Renal pelvis (tissue), 4 donors: ENCODE data around the gene CHPF2. TPM values are rescaled to one million over a fixed set of nuclear protein-coding genes. Genes with fewer than 3 reads are reported as not detected.

Experiments
- DNase-seq: peaks from one replicate; pipeline ENCODE4 v3.0.0-alpha.2; 2013
- polyA plus RNA-seq, 3 donors: library from polyadenylated mRNA; unstranded; fragments of 120-200 nt; gene quantifications; one replicate each; pipeline ENCODE4 v1.2.1, GENCODE V29; 2013; ENCODE audit not compliant: insufficient read length in 3 of 3

CHPF2 gene
- polyA plus RNA-seq, 3 donors, result 22.0 to 29.6 (median 28.4) TPM

DNA sequence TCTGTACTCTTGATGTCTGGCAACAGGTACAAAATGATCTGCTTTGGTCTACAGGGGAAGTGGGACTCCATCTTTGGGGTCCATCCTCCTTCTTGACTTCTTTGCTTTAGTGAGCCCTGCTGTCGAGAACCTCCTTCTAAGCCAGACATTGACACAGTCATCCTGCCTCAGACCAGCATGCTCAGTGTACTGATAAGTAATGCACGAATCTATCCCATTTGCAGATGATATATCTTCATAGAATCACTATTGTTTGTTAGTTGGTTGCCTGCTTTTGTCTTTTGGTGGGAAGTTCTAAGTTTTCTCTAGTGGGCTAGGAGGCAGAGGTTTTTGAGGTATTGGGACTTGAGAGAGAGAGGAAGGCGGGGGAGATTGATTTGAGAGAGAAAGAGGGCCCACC is 30.9 kb upstream of the CHPF2 start:
- no peak for DNase-seq

- no peak for DNase-seq
Observed at GRCh38 chr7:151201751-151202150, 30.5 kb upstream of the CHPF2 start.

DNA sequence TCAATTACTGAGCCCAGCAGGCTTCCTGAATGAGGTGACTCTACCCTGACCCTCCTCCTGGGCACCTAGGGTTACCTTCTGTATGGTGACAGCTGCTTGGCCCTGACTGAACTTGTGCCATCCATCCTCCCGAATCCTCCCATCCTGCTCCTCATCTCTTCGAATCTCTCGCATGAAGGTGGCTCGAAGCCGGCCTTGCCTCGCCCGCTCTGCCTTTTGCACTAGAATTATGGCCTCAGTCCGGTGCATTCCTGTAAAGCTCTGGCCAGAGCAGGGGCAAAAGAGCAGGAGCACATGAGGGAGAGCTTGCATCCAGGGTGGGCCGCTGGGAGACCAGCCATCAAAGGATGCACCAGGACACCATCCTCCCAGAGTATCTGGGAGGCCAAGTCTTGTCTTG is 29.4 kb upstream of the CHPF2 start:
- no peak for DNase-seq

GRCh38 chr7:151204383-151205032 is 27.8 kb upstream of the CHPF2 start:
- no peak for DNase-seq

DNA sequence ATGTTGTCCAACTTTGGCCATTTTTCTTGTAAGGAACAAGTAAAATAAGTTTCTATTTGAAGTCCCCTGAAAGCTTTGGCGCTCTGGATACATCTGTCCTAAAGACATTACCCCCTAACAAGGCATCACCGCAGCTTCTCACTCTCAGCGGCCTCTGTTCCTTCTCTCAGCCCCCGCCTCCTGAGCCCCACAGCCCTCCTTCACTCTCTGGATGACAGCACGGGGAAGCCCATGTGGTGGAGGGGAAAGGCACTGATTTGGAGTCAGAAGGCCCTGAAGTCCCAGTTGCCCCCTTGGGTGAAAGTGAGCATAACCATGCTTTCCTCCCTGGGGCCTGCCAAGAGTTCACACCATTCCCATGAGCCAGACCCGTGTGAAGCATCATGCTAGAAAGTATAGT is 26.6 kb upstream of the CHPF2 start:
- DNase-seq, result no peak

DNA sequence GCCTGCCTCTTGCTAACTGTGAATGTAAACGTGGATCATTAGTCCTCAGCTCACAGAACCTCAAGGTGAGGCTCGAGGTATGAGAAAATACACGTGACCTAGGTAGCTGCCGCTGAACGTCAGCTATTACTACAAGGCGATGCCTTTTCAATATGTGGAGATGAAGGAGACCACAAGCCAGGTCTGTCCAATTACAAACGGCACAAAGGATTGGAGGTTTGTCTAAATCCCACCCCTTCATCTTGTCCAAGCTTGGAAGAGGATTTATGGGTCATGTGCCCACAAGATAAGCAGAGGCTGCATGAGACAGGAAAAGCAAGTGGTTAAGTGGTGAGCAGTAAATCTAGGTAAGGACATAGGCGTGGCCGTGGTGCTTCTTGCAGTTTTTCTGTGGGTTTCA is 25.4 kb upstream of the CHPF2 start:
- DNase-seq, result no peak

GRCh38 chr7:151207315-151207714 is 25.0 kb upstream of the CHPF2 start:
- no peak for DNase-seq

GRCh38 chr7:151207804-151208203 is 24.5 kb upstream of the CHPF2 start:
- DNase-seq, result no peak

DNA sequence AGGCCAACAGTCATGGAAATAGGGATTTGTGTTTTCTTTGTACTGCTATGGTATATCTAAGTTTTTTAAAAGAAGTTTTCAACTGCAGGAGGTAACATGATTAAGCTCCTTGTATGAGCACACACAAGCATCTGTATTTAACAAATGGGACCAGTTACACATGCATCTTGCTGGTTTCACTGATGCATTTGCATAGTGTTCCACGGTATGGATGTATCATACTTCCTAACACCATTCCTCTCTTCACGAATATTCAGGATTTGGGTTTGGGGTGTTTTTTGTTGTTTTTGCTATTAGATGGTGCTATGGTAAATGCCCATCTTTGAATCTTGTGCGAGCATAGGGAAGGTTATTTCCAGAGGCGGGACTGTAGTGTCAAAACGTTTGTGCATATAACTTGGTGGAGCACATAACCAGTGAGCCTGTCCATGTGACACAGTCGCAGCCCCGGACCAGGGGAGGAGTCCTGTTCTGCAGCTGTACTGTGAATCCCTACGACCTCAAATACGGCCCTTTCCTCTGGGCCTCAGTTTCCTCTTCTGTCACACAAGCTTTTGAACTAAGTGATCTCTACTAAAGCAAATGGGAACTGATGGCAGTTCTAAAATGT is 23.9 kb upstream of the CHPF2 start:
- DNase-seq, result no peak

DNA sequence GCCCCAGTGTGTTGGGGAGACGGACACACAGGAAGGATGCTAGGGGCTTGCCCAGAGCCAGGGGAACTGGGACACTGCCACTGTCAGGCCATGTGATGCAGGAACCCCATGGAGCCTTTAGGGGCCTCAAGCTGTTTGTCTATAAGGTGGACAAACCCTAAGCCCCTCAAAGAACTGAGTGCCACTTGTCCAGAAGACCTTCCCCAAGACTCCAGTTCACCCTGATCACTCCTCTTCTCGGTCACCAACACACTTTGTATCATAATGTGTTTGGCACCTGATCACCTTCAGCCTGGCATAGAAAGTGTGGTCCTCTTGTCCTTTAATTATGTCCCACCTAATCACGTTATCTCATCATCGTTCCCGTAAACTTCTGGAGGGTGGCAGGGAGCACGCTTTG is 22.7 kb upstream of the CHPF2 start:
- DNase-seq, result no peak

DNA sequence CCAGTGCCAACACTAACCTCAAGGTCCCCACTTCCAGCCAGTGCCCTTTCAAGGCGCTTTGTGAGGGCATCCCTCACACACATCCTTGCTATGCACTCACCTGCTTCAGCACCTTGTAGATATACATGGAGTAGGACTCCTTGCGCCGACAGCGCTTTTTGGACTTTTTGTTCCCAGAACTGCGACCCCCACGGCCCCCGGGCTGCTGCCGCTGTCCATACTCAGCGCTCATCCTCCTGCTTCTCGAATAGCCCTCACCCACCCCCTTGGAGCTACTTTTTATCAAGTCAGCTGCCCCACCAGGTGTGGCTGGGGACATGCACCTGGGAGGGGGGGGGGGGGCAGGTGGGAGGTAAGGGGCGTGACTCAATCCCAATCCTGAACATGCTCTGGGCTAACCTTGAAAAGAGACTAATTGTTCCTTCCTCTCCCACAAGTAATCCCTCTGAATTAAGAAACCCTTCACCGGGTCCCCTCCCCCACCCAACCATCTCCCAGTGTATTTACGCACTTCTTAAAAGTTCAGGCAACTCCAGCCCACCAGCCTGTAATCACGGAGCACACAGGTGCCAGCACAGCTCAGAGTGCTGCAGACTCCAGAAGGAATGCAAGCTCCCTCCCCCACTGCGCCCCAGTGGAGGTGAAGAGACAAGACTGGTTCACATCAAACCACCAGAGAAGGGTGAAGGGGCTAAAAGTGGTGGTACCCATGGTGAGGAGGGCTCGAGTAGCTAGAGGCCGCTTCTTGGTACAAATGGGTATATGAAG is 22.0 kb upstream of the CHPF2 start, which contains the start of gene H2BK1:
Gene H2BK1 (minus strand): TSS at position 402 of the 768 bp plus-strand sequence. CDS start 170 bp downstream, at position 232.
- DNase-seq, result no peak

GRCh38 chr7:151211155-151211772 is 21.0 kb upstream of the CHPF2 start:
- no peak for DNase-seq

DNA sequence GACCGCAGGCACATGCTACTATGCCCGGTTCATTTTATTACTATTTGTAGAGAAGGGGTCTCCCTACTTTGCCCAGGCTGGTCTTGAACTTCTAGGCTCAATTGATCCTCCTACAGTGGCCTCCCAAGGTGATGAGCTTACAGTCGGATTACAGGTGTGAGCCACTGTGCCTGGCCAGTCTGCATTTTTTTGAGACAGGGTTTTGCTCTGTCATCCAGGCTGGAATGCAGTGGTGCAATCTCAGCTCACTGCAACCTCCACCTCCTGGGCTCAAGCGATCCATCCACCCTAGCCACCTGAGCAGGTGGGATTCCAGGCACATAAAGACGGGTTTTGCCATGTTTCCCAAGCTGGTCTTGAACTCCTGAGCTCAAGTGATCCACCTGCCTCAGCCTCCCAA is 19.7 kb upstream of the CHPF2 start:
- no peak for DNase-seq

DNA sequence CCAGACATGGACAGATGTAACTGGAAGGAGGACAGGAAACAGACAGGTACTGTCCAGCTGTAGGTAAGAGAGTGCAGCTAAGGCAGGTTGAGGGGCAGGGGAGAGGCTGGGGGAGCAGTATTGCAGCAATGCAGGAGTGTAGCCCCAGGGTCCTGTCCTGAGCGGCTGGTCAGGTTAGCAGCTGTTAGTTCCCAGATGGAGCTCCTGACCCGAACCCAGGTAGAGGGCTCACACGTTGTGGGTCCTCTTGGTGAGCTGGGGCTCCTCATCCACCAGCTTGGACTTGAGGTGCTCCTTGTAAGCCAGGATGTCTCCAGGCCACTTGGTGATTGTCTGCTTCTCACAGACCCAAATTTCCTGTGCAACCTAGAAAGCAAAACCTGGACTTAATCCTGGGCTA is 18.5 kb upstream of the CHPF2 start:
- no peak for DNase-seq

DNA sequence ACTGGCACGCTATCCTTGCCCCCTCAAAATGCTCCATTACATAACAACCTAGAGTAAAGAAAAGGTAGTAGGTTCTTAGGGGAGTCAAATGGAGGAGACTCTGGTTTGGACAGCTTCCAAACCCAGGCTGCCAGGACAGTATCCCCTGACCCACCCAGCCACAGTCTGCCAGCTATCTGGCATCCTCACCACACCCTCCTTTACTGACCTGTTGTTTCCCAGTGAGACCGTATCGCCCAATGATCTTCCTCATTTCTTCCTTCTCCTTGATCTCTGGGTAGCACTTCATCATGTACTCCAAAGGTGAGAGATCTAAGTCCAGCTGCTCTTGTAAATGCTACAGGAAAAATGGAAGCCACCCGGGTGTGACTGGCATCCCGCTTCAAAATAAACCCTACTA is 16.9 kb upstream of the CHPF2 start:
- DNase-seq, result no peak

DNA sequence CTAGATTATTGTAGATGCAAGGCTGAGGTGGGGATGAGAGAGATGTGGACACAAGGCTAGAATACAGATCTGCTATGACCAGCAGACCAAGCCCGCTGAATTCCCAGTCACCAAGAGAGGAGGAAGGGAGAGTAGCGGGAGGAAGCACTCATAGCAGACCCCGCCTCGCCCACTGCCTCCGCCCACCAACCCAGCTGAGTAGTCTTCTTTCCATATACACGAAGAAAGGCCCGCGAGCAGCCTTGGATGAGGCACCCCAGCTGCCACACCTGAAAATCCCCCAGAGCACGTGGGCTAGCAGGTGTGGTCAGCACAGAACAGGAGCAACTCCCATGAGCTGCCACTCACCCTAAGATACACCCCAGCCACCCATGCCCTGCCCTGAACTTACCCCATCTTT is 14.1 kb upstream of the CHPF2 start:
- DNase-seq, result no peak

DNA sequence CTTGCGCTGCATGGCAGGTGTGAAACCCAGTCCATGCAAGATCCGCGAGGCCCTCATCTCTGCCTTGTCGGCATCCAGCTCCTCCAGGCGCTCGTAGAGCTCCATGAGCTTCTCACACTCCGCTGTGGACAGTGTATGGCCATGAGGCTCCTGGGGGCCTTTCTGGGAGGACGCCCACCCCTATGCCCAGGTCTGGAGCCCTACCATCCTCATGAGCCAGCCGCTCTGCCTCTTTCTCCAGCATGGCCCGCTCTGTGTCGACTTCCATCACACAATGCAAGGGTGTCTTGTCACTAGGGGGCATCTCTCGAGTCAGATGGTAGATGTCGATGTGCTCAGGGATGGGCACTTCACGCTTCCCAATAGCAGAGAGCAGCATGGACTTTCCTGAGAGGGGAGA is 8.6 kb upstream of the CHPF2 start:
- no peak for DNase-seq

GRCh38 chr7:151225948-151226510 is 6.3 kb upstream of the CHPF2 start:
- no peak for DNase-seq

DNA sequence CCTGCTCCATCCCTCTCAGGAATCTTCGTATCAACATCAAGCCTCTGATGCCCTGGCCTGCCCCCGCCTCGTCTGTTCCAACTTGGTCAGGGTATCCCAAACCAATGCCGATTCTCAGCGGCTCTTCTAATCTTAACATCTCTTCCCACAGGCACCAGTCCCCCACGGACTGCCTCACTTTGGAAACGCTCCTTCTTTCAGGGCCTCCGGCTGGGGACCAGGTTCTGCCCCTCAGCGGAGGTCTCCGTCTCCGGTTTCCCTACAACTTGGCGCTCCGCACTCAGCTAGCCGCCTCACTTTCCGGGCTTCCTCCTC is 5.8 kb upstream of the CHPF2 start:
- no peak for DNase-seq

DNA sequence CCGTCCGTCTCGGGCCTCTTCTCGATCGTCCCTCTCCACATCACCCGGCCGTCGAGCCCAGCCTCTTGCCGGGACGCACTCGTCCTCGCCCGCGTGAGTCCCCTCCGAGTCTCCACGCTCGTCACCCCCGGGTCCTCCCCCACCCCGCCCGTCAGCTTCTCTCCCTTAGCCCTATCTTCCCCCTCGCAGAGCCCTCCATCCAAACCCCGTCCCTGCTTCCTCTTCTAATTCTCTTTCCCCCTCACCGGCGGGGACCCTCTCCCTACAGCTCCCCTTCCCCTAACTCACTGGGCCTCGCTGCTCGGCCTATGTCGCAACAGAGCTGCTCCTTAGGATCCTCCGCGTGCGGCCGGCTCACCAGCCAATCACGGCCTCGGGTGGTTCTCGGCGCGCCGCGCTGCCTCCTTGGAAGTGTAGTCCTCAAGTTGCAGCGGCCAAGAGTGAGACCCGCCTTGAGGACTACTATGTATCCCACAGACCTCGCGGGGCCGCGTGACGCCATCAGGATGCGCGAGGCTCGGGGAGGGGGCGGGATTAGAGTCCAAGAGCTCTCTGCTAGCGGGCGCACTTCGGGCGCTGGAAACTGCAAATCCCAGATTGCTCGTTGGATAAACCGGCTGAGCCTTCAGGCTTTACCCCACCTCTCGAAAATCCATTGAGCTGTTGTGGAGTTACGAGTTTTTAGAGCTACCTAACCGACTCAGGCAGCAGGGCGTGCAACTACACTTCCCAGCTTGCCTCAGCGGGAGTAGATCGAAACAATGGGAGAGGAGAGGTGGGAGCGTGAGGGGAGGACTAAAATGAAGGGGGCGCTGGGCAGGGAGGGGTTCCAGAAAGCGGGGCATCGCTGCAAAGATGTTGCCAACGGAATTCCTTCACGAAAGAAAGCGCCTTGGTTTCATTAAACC is 5.2 kb upstream of the CHPF2 start, which contains the start of gene ABCF2:
Gene ABCF2 (minus strand): TSS at position 331 of the 908 bp plus-strand sequence. CDS start 747 bp downstream, outside the sequence.
- DNase-seq, result peak; percentile 99
